GM19468 (cell line): ENCODE data around the gene PDS5B.
"Not testable (repeated sequence)": the region's sequence is repeated elsewhere in the genome, so short reads cannot be mapped to it uniquely, and the experiment has no call there.

Experiments
- ATAC-seq: cut with Tn5 transposase; IDR thresholded peaks from one replicate; pipeline ENCODE4 v1.9.1; 2021; ENCODE audit warnings: mild to moderate bottlenecking, moderate library complexity, moderate number of reproducible peaks; ENCODE audit not compliant: unreplicated experiment; ENCODE audit errors: extremely low read depth

The PDS5B gene

GRCh38 chr13:32716201-32716600 lies 129.9 kb downstream of the PDS5B start:
- ATAC-seq = not testable (repeated sequence)

- no peak for ATAC-seq
These were observed 133.8 kb downstream of the PDS5B start for GRCh38 chr13:32720026-32720425.

GRCh38 chr13:32721131-32722034 lies 135.1 kb downstream of the PDS5B start:
- not testable (repeated sequence) for ATAC-seq

GRCh38 chr13:32722340-32722739 lies 136.1 kb downstream of the PDS5B start:
- ATAC-seq = no peak

GRCh38 chr13:32723987-32724386 lies 137.7 kb downstream of the PDS5B start:
- ATAC-seq = no peak

- no peak for ATAC-seq
These were observed 140.3 kb downstream of the PDS5B start for GRCh38 chr13:32726374-32727037.

GRCh38 chr13:32728327-32728726 lies 142.1 kb downstream of the PDS5B start:
- no peak for ATAC-seq

- not testable (repeated sequence) for ATAC-seq
These were observed 142.8 kb downstream of the PDS5B start for GRCh38 chr13:32729097-32729496.

GRCh38 chr13:32731074-32731473 lies 144.8 kb downstream of the PDS5B start:
- no peak for ATAC-seq

- ATAC-seq = no peak
These were observed 145.3 kb downstream of the PDS5B start for GRCh38 chr13:32731576-32731975.

GRCh38 chr13:32733690-32734089 lies 147.4 kb downstream of the PDS5B start:
- no peak for ATAC-seq

GRCh38 chr13:32734511-32734910 lies 148.3 kb downstream of the PDS5B start:
- no peak for ATAC-seq

- ATAC-seq = no peak
These were observed 149.6 kb downstream of the PDS5B start for GRCh38 chr13:32735859-32736258.

- ATAC-seq = no peak
These were observed 150.4 kb downstream of the PDS5B start for GRCh38 chr13:32736648-32737047.

- ATAC-seq = no peak
These were observed 150.9 kb downstream of the PDS5B start for GRCh38 chr13:32737111-32737571.

GRCh38 chr13:32737679-32738078 lies 151.4 kb downstream of the PDS5B start:
- ATAC-seq = peak; percentile 59

GRCh38 chr13:32745509-32745908 lies 159.3 kb downstream of the PDS5B start:
- ATAC-seq = no peak

GRCh38 chr13:32746474-32746873 lies 160.2 kb downstream of the PDS5B start:
- ATAC-seq = no peak

GRCh38 chr13:32748305-32748704 lies 162.1 kb downstream of the PDS5B start:
- no peak for ATAC-seq

GRCh38 chr13:32751340-32751739 lies 165.1 kb downstream of the PDS5B start:
- no peak for ATAC-seq

GRCh38 chr13:32752311-32752710 lies 166.1 kb downstream of the PDS5B start:
- ATAC-seq = no peak
